Heart left ventricle (tissue), 13 donors: Measurements from ENCODE around the gene FER1L5.

Experiments
- CTCF ChIP-seq, 12 donors: fragments of 200-600 bp; sonication (generic) in 4 of 12; IDR thresholded peaks; one replicate each; pipeline versions ENCODE4 v1.5.0 to v1.8.0; 2018 to 2022; ENCODE audit warnings: antibody characterized with exemption in 12 of 12, mild to moderate bottlenecking in 5 of 12
- POLR2A ChIP-seq, 2 donors: fragments of 450-650 bp; IDR thresholded peaks; one replicate each; pipeline ENCODE4 v1.6.1; 2017; ENCODE audit warnings: antibody characterized with exemption in 2 of 2, mild to moderate bottlenecking in 2 of 2, moderate library complexity in 2 of 2
- donor health status: ischemic (EF 13 %, LVEDD 7.1; RV severe dilation, severe dysfunction).
- donor health status: DM: no; HTN: yes; CAD: no.
- donor health status: DM: no; HTN: no; CAD: no.
- donor health status: ischemic (EF 25% LVEDD 6.9; RV normal size, moderate dysfunction).
- donor health status: ischemic (EF 25% LVEDD 5.7; RV mildly dilated, moderate dysfunction).
- donor health status: ischemic (EF 35%, LVEDD 5.7; RV mildly dilated, moderate dysfunction).
- donor health status: nonischemic (EF 11% LVEDD 7.7; RV severe dilation, severe dysfunction).
- donor health status: DM: yes; HTN: yes; CAD: no.
- donor health status: PGD.
- donor health status: ischemic (EF 29% LVEDD 5.4; RV normal size, mild dysfunction).
- donor health status: nonischemic (EF 23%, LVEDD 6.1; RV moderate dilation, normal function).

- TF ChIP-seq CTCF (IDR thresholded peaks at IDR 0.05): no peak
- TF ChIP-seq POLR2A (IDR thresholded peaks at IDR 0.05): no peak
Observed at GRCh38 chr2:96688649-96689430, 46.3 kb downstream of the FER1L5 start.
